Activated T-helper 1 cell treated with Interleukin-2 at 50 U/mL for 16 hours (primary cell): ENCODE measurements around the gene CLEC10A.
"Not testable (repeated sequence)": the region's sequence is repeated elsewhere in the genome, so short reads cannot be mapped to it uniquely, and the experiment has no call there.

ENCODE experiments used
- DNase-seq: peaks from one replicate; pipeline ENCODE4 v3.0.0-alpha.2; 2020; ENCODE audit warnings: low read depth

CLEC10A gene, protein sequence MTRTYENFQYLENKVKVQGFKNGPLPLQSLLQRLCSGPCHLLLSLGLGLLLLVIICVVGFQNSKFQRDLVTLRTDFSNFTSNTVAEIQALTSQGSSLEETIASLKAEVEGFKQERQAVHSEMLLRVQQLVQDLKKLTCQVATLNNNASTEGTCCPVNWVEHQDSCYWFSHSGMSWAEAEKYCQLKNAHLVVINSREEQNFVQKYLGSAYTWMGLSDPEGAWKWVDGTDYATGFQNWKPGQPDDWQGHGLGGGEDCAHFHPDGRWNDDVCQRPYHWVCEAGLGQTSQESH

DNA sequence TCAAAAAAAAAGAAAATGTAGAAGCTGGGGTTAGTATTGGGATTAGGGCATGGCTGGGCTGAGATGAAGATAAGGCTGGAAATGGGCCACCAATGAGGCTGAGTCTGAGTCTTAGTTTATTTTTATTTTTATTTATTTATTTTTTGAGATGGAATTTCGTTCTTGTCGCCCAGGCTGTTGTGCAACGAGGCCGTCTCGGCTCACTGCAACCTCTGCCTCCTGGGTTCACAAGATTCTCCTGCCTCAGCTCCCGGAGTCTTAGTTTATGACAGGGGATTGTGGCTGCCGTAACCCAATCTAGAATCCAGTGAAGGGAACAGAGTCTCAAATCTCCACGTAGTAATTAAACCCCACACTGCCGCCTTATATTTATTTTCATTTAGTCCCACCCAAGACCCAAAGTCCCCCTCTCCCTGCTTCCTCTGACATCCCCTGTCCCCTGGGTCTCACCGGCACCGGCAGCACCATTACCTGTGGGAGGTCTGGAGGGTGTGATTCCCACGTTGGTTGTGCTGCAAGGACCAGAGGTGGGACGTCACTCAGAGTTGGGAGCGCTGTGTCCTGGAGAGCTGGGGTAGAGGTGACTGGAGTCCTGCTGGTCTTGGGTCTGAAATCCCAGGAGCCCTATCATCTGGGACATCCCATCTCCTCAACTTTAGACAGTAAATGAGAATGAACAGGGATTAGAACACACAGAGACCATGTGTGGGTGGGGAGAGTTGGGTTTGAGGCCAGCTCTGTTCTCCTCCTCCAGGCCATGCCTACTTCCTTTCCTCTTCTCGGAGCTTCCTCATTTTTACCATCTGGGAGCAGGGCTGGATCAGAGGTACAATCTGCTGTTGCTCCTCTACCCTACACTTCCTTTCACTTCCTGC is at the start of gene CLEC10A:
CLEC10A (minus strand) TSS at position 671 of the 875 bp plus-strand sequence. CDS start 1,439 bp downstream, outside the sequence.
- no peak for DNase-seq

DNA sequence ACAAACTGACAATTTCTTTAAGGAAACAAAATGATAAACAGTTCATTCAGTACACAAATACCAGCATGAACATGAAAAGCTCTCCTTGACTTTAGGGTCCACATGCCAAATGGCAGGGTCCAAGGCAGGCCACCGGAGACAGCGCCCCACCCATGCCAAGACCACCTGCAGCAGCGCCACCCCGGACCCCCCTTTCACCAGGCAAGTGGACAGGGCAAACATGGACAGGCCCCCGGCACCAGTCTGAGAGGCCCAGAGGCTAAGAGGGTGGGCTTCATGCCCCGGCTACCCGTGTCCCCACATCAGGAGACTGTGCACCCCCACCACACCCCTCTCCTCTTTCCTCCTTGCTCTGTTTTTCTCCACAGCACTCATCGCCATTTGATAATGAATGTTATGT is 49.3 kb upstream of the CLEC10A start:
- DNase-seq, result no peak

DNA sequence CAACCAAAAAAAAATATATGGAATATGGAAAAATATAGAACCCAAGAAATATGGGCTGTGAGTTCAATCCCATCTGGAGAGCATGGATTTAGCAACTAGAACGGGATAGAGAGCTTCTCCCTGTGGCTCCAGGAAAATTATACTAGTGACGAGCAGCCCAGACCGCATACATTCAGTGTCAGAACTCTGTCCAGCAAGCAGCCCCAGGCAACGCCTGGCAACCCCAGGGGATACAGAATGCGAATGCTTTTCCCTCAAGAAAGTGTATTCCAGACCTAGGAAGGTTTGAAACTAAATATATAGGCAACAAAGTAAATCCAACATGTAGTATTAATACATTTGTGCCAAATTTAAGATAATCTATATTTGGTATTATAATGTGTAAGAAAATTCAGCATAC is 48.1 kb upstream of the CLEC10A start:
- DNase-seq, result no peak

DNA sequence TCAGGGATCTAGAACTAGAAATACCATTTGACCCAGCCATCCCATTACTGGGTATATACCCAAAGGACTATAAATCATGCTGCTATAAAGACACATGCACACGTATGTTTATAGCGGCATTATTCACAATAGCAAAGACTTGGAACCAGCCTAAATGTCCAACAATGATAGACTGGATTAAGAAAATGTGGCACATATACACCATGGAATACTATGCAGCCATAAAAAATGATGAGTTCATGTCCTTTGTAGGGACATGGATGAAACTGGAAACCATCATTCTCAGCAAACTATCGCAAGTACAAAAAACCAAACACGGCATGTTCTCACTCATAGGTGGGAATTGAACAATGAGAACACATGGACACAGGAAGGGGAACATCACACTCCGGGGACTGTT is 47.5 kb upstream of the CLEC10A start:
- not testable (repeated sequence) for DNase-seq

DNA sequence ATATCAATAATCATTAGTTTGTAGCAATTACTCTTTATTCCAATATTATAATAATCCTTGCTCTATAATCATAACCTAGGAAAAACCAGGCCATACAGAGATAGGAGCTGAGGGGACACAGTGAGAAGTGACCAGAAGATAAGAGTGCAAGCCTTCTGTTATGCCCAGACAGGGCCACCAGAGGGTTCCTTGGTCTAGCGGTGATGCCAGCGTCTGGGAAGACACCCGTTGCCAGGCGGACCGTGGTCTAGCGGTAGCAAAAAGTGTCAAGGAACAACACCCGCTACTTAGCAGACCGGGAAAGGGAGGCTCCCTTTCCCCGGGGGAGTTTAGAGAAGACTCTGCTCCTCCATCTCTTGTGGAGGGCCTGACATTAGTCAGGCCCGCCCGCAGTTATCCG is 46.3 kb upstream of the CLEC10A start:
- not testable (repeated sequence) for DNase-seq

DNA sequence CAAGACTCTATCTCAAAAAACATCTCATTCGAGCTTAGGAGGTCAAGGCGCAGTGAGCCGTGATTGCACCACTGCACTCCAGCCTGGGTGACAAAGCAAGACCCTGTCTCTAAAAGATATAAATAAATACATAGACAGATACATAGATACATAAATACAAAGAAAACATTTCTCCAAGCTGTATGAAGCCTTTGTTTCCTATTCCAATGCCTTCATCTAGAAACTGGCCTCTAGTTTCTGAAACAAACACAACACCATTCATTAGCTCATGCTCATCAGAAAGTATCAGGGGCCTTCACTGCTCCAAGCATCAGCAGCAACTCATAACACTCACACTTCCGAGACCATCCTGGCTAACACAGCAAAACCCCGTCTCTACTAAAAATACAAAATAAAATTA is 44.9 kb upstream of the CLEC10A start:
- no peak for DNase-seq

DNA sequence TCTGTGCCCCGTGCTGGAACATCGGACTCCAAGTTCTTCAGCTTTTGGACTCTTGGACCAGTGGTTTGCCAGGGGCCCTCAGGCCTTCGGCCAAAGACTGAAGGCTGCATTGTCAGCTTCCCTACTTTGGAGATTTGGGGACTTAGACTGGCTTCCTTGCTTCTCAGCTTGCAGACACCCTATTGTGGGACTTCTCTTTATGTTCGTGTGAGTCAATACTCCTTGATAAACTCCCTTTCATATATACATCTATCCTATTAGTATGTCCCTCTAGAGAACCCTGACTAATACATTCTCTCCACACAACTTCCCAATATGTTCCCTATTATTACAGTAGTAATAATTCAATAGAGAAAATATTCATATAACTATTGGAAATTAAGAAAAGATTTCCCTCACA is 43.8 kb upstream of the CLEC10A start:
- no peak for DNase-seq

DNA sequence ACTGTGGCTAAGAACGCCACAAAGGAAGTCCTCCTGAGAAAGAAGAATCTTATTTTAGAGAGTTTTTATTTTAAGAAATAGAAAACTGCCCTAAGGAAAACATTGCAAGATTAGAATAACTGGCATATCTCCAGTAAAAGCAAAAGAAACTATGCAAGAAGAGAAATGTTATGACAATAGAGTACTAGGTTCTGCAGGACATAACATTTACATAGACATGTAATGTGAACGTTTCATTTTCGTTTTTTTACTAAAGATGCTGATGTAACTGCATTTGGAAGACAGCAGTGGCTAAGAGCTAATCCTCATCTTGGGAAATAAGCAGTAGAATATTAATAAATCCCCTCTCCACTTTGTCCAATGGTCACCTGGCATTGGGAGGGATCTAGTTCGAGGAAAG is 42.3 kb upstream of the CLEC10A start:
- DNase-seq, result no peak

DNA sequence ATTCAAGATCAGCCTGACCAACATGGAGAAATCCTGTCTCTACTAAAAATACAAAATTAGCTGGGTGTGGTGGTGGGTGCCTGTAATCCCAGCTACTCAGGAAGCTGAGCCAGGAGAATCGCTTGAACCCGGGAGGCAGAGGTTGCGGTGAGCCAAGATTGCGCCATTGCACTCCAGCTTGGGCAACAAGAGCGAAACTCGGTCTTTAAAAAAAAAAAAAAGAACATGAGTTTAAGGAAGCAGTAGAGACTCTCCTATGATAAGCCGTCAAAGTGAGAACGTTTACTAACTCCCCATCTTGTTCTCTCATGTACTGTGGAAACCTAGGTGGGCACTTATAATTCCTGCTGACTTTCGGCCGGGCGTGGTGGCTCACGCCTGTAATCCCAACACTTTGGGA is 40.6 kb upstream of the CLEC10A start:
- not testable (repeated sequence) for DNase-seq

DNA sequence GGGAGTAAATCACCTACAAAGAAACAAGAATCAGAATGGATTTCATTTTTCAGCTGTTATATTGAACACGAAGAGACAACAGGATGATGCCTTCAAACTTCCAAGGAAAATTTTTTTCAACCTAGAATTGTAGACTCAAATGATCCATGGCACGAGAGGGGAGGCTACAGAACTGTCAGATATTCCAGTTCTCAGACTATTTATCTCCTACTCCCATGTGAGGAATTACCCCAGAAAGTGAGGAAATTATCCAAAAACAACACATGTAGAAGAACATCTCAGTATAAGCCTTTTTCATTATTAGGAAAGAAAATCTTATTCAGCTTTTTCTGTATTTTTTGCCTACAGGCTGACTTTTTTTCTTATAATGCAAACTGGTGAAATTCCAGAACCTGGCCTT is 40.1 kb upstream of the CLEC10A start:
- no peak for DNase-seq

DNA sequence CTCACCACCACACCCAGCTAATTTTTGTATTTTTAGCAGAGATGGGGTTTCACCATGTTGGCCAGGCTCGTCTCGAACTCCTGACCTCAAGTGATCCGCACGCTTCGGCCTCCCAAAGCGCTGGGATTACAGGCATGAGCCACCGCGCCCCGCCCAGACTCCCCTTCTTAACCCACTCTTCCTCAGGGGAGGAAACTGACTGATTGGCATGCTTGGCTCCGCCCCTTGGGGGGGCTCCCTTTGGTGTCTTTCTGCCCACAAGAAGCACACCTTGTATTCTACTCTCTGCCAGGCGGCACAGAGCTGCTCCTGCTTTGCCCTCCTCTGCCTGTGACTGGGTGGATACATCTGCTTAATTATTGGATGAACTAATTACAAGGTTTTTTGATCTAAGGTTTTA is 39.3 kb upstream of the CLEC10A start:
- no peak for DNase-seq

DNA sequence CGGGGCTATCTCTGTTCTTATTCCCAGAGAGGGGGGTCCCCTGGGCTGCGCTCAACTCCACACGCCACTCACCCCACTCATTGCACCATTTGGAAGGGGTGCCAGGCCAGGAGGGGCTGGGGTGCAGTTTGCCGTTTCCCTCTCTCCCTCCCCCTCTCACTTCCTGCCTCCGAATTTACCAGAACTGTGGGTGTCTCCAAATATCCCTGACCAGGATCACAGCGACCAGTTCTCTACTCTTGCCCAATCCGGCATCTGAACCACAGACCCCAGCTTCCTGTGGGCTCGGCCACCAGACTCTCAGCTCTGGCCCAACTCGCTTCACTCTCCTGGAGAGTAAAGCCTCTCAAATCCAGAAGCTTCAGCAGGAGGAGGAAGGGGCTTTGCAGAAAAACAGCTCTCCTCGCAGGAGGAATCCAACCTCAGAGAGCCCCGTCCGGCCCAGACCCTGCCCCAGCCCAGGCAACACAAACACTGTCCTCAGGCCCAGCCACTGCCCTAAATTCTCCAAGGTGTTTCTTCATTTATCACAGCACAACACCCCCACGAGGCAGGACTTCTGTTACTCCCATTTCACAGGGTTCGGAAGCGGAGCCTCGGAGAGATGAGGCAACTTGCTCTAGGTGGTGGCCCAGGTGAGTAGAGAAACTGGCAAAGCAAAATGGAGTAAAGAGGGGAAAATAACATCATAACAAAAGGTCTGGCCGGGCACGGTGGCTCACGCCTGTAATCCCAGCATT is 35.0 kb upstream of the CLEC10A start:
- no peak for DNase-seq

DNA sequence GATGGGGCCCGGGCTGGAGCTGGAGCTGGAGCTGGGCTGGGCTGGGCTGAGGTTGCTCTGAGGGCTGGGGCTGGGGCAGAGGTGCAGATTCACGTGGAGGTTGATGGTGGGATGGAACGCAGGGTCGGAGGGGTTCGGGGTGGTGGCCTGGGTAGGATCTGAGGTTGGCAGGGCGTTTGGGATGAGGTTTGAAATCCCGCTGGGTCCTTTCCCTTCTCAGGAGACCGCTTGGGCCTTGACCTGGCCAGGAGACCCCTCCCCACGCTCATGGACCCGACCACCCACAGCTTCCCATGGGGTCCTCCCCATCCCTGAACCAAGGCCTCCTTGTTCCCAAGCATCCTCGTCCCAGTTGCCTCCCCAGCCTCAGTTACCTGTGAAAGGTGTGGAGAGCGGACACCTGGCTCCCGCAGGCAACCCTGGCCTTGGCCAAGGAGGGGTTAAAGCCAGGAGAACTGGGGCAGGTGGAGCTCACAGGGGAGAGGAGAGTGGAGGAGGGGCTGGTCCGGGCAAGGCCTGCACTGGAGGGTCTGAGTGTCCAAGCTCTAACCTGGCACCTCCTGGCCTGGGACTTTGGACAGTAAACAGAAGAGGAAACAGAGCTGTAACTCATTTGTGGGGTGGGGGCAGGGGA is 34.3 kb upstream of the CLEC10A start, which contains the start of gene ASGR2:
ASGR2 (minus strand) TSS at position 582 of the 634 bp plus-strand sequence. CDS start 582 bp downstream, outside the sequence.
- DNase-seq, result no peak

DNA sequence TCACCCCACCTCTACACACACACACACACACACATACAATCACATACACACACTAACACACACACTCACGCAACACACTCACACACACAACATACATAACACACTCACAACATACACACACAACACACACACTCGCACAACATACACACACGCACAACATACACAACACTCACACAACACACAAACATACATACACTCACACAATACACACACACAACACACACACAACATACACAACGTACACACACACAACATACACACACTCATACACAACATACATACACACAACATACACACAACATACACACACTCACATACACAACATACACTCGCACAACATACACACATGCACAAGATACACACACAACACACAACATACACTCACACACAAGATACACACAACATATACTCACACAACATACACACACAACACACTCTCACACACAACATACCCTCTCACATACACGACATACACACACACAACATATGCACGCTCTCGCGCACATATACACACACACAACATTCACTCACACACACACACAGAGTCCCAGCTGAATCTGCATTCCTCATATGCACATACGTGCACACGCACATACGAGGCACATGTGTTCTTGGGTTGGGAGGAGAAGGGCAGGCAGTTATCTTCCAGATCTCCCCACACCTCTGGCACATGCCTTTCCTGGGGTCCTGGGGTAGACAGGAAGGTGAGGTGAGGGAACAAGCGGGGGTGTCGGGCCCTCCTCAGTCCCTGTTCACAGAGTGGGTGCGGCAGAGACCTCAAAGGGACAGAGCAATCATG is 33.4 kb upstream of the CLEC10A start:
- no peak for DNase-seq

DNA sequence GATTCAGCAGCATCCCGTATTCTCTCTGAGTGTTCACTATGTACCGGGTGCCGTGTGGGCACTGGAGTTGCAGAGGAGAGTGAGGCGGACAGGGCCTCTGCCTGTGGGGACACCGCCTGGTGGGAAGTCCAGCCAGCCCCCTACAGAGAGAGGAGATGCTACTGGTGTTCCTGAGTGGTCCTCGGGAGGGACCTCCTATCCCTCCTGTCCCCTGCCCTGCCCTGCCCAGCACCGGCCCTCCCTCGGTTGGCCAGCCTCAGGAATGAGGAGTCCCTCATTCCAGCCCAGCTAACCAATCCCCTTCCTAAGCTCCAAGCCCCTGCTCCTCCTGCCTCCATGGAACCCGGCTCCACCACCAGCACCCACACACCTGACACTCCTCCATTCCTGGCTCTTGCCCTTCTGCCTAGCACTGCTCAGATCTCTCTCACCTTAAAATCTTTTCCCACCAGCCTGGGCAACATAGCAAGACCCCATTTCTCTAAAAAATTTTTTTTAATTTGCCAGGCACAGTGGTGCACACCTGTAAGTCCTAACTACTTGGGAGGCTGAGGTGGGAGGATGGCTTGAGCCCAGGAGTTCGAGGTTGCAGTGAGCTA is 32.6 kb upstream of the CLEC10A start:
- no peak for DNase-seq

DNA sequence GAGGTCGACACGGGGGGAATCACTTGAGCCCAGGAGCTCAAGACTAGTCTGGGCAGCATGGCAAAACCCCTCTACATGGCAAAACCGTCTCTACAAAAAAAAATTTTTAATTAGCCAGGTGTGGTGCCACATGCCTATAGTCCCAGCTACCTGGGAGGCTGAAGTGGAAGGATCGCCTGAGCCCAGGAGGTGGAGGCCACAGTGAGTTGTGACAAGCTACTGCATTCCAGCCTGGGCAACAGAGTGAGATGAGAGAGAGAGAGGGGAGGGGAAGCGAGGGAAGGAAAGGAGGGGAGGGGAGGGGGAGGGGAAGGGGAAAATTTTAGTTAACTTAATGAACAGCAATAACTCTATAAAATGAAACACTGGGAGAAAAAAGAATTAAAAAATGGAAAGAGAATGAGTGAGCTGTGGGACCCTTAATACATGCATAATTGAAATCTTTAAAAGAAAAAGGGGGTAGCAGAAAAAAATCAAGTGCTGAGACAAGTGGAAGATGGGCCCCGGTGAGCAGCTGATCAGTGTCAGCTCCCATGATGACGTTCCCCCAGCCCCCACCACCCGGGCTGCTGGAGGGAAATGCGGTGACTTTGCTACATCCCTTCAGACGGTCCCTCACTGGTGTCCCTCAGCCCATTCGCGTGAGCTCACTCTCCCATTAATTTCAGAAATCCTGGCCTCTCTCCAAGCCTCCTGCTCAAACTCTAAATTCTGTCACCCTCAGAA is 31.9 kb upstream of the CLEC10A start:
- no peak for DNase-seq

DNA sequence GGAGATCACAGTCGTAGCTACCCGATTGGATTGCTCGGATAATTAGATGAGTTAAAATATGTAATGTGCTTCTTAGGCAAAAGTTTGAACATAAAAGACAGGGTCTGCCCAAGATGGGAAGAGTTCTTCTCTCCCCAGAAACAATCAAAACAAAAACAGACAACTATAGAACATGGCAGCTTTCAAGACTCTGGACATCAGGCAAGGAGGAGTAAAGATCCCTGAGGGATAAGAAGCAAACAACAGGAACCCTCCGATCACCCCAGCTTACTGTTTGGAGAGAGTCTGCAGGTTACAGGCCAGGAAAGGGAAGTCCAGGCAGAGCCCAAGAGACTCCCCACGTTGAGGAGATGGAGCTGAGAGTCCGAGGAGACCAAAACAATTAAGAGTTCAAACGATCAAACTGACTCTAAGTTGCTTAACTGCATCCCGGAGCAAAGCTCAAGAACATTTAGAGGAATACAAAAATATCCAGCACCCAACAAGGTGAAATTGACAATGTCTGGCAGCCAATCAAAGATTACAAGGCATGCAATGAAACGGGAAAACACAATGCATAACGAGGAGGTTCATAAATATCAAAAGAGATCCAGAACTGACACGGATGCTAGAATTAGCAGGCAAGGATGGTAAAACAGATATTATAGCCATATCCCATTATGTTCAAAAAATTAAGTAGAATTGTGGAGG is 30.7 kb upstream of the CLEC10A start:
- DNase-seq, result no peak

DNA sequence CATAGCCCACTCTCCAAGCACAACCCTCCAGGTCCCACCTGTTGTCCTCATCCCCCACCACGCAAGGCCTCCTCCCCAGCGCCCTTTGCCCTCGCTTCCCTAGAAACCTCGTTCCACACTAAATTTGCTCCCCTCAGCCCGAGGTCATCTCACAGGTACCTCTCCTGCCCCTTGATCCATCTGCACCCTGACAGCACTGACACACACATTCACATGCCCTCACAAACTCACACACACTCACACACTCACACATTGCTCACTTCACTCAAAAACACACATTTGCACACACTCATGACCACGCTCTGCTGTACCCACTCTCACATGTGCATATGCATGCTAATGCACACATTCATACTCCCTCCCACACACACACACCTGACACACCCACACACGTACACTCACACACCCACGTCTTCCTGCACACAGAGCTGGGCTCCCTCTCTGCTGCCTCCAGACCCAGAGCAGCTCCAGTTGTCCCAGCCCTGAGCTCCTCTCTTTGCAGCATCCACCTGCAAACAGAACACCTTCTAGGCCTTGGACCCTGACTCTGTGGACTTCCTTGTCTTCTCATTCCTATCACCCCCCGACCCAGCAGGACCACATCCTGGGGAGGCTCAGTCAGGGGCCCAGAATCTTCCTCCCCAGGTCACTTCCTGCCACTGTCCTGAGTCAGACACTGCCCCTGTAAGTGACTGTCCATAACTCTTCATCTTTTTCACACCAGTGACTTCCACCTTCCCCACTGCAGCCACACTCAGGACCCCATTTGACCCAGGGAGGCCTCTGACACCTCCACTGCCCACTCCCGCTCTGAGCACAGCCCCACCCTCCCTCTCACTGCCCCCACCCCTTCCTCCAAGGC is 29.6 kb upstream of the CLEC10A start:
- DNase-seq, result no peak

DNA sequence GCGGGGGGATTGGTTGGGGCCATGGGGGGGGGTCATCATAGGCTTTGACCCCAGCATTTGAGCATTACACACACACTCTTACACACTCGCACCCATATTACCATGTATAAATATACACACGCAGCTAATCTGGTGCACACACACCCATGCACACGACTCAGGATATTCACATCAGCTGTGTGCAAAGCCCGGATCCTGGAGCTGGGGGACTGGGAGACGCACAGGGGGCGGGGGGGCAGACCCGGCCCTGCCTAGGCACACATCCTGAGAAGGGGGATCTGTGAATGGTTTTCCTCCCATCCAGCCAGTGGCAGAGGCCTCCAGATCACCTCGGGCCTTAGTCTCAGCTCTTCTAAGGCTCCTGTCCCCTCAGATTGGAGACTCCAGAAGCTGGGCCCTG is 28.9 kb upstream of the CLEC10A start:
- DNase-seq, result no peak
